Activated T-cell treated with anti-CD3 and anti-CD28 coated beads, Interleukin-2, amount 50 U/mL, for 1 hour (primary cell): ENCODE measurements around the gene ADAMTSL1.

ENCODE experiments used
- DNase-seq: peaks from one replicate; pipeline ENCODE4 v3.0.0-alpha.2; 2020

Gene ADAMTSL1

DNA sequence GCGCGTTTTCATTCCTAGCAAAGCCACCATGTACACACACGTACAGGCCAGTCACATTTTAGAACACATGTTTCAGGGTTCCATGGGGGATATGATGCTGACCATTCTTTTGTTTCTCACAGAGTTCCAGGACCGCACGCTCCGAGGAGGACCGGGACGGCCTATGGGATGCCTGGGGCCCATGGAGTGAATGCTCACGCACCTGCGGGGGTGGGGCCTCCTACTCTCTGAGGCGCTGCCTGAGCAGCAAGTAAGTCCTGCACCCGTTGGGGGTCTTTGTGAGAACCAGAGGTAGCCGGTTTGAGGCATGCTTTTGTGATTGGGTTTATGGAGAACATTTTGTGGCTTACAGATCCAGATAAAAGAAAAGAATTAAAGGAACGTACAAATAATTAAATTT is 30.8 kb downstream of the ADAMTSL1 start:
- no peak for DNase-seq

DNA sequence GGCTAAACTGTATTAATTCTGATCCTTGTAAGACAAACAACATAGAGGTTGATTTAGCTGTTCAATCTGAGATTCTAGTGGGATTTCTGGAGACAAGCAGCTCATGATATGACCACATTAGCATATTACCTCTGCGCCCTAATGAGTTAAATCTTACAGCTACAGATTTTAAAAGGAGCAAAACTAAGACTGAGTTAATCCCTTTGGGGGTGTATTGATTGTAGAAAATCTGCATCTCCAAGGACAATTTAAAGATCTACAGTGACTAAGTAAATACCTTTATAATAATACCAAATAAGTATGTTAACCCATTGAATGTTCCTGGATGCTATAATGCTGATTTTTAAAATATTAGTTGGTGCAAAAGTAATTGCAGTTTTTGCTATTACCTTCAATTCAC is 33.2 kb downstream of the ADAMTSL1 start:
- DNase-seq: no peak

DNA sequence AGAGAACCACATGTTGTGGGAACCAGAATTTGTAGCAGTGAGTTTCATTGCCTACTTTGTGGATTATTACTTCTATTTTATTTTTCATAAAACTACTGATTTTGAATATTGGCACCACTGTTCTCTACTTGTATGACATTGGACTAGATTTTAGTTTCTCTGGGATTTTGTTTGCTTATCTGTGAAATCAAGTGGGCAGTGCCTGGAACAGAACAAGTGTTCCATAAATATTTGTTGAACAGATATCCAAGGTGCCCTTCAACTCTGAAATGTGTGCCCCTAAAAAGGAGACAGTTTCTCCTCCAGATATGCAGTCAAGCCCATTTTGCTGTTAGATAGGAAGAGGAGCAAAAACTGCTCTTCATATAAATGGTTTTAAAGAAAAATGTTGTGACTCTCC is 42.6 kb downstream of the ADAMTSL1 start:
- no peak for DNase-seq

DNA sequence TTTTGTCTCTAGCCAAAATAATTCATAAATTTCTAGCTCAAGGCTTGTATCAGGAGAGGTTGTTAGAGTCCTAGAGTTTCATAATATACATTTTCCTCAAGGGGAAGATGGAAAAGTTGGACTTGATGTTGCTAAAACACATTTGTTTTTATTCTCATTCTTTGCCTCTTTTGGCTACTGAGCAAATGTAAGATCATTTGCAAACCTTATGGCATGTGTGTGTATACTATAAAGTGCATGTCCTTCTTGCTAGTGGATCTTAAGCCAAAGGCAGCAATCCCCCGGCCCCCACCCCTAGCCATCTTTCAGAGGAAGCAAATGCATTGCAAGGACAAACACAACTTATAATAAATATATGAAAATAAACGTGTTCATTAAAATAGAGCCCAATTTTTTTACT is 43.0 kb downstream of the ADAMTSL1 start:
- DNase-seq: no peak

DNA sequence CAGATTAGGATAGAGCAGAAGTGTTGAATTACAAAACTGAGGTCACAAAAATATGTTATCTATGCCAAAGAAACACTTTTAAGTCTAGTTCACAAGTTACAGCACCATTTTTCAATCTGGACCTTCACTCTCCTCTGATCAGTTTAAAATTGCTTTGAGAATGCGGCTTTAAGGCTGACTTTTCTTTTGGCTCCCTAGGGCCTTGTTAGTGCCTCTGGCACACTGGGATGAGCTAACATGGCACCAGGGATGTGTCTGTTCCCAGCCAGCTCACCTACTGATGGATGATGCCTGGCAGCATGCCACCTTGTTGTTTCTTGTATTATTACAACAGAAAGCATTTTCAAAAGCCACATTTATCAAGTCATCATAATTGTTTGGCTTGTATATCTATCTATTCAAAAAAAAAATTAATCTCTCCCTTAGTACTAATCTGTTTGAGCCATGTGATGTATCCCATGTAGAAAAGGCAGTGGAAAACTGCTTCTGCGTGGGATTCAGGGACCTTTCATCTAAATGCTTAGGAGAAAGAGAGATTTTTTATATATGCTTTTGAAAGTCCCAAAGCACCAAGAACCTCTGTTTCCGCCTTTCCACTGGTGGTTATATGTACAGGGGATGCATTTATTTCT is 46.6 kb downstream of the ADAMTSL1 start:
- no peak for DNase-seq

DNA sequence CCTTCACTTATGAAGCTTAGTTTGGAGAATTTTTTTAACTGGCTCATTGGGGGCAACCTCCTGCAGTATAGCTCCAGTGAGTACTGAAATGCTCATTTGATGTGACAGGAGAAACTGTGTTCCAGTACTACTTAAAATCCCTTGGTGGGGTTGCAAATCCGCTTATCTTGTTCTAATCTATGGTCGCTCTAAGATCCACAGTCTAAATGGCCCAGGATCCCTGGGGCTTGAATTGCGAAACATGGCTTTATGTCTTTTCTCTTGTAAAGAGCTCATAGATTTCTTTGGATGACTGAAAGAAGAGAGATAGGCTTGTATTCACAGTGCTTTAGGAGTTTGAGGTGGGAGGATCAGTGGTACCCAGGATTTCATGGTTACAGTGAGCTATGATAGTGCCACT is 52.7 kb downstream of the ADAMTSL1 start:
- no peak for DNase-seq

DNA sequence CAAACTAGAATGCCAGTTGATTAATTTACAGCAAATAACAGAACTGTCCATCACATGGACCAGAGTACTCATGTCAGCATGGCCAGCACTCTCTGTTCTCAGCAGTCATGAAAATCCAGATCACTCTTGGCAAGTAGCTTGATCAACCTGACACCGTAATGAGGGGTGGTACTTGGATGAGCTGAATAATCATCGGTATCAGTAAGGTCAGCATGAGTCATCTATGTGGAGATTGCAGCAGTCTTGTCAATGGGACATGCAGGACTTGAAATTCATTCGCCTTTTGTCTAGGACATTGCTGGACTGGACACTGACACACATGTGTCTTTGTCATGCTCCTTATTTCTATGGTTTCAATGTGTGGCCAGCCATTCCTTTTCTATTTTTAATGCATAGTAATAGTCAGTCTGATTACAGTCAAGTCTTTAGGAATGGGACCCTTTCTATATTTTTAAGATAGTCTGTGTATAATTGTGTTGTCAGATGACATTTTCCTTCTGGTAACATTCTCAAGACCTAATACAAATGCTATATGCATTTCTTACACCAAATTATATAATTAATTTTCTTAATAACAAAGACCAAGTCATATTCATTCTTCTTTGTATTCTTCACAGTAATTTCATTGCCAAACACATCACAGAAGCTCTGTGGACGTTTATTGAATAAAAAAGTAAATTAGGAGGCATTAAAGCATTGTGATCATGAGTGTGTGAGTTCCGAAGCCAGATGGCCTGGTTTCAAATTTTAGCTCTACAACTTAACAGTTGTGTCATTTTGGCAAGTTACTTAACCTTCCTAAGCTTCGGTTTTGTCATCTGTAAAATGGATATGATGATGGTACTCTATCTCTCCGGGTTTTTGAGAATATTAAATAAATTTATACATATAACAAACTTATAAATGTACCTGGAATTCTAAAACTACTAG is 57.4 kb downstream of the ADAMTSL1 start:
- no peak for DNase-seq

DNA sequence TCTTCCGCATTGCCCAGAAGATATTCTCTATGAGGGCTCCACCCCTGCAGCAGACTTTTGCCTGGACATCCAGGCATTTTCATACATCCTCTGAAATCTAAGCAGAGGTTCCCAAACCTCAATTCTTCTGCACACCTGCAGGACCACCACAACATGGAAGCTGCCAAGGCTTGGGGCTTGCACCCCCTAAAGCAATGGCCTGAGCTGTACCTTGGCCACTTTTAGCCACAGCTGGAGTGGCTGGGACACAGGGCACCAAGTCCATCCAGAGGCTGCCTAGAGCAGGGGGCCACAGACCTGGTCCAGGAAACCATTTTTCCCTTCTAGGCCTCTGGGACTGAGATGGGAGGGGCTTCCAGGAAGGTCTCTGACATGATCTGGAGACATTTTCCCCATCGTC is 60.7 kb downstream of the ADAMTSL1 start:
- no peak for DNase-seq

DNA sequence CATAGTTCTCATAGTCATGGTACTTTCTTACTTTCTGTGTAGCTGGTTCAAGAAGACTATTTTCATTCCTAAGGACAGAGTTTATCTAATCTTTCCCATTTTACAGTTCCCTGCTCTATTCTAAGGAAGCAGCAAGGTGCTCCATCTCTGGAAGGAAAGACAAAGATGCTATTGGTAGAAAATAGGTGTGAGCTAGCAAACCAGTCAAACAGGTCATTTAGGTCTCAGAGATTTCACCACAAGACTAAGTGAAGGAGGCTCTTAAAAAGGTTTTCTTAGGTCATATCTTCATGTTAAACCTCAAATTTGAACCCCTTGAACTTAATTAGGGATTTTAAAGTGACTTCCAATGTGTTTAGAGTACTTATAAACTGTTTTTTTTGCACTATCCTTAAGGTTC is 62.6 kb downstream of the ADAMTSL1 start:
- no peak for DNase-seq

DNA sequence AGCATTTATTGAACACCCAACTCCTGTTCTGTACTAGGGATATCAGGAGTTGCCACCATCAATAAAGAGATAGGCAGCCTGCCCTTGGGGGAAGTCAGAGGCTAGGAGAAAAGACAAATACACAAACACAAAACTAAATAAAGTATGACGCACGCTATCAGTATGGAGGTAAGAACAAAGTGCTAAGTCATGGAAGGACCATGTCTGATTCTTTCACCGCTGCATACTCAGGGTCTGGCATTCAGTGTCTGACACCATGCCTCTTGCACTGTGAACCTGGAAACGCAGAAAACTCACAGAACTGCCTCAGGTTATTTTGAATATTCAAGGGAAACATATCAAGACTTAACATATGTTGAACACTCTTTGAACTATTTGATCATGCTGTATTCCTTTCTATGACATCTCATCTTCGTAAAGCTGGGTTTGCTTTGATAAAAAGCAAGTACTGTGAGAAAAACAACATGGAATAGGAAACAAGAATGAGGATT is 65.3 kb downstream of the ADAMTSL1 start:
- no peak for DNase-seq

DNA sequence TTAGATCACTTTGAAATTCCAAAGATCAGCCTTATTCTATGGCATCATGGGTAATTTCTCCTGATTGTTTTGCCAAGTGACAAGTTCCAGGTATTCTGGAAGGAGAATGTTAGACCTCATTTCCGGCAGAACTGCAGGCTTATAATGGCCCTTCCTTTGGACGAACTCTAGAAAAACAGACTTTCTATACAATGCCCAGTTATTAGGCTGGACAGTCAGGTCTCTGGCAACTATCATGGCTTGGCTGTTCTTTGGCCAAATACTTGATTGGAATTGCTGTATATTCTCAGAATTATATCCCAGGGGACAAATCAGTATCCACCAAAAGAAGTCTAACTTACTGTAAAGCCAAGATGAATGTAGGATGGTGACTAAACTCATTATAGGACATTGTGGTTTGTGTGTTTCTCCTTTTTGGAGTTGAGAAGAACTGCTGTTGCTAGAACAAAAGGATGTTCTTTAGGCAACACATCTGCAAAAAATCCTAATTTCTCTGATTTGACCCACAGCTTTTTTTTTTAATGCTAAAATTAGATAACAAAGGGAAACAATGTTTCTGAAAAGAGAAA is 69.0 kb downstream of the ADAMTSL1 start:
- no peak for DNase-seq

DNA sequence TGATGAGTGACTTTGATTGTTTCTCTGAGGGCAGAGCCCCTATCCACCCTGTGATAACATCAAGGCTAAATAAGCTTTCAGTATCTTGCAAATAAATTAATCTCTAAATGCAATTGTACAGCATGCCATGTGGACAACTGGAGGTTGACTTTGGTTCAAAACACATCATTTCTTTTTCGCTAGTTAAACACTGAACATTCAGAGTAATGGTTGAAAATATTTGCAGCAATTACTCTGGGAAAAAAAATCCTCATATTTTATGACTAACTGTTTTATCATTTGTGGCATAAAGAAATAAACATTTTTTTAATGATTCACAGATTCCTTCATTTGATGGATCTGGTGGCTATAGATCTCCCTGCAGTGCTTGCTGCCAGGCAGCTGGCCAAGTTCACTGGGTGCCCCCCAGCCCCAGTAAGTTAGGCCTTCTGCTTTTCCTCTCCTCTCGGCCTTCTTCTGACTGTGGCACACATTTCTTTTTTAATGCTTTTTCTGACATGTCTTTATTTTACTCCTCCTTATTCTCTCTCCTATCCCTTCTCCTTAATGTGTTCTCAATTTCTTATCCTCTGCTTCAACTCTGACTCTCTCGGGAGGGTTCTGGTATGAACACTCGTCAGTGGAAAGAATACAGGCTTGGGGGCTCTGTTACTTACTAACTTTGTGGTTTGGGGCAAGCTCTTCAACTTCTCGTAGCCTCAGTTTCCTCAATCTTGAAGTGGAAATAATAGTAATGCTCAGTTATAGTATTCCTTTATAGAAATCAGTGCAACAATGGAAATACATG is 69.6 kb downstream of the ADAMTSL1 start:
- DNase-seq: no peak

DNA sequence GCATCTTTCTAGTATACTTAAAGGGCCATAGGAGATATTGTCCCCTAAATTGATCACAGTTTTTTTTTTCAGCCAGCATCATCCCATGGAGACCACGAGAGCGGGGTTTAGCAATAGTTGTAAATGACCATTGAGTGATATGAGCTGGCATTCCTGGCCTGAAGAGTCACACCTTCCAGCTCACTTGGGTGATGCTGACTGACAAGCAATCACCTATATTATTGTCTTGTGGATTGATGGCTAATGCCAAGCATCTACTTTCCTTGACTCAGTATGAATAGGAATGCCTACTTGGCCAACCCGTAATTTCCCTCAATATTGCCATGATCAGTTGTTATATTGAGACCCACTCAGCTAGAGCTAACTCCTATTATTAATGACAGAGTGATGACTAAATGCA is 70.5 kb downstream of the ADAMTSL1 start:
- no peak for DNase-seq

DNA sequence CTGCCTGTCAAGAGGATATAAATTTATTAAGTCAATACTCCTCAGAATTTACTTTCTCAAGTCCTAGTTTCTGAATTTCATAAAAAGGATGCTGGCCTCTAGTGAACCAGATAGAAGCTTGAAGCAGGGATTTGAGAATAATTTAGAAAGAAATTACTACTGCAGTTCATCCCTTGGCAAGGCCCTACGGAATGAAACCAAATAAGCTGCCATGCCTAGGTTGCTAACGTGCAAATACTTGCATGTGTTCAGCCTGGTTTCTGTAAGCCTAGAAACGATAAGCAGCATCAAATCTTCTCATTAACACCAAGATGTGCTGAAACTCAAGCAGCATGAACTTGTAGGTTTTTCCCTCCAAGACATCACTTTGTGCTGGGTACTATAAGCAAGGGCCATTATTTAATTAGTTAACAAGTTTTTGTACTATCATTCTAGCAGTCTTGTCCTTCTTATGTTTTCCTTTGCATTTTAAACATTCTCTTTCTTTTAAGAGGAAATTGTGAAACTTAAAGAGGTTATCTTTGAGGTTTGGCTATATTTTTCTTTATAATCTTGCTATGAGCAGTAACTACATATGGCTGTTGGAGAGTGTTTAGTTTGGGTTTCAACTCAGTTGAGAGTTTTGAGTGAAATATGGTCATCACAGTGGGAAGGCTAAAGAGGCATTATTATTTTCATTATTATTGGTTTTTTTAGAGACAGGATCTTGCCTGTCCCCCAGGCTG is 71.8 kb downstream of the ADAMTSL1 start:
- no peak for DNase-seq

DNA sequence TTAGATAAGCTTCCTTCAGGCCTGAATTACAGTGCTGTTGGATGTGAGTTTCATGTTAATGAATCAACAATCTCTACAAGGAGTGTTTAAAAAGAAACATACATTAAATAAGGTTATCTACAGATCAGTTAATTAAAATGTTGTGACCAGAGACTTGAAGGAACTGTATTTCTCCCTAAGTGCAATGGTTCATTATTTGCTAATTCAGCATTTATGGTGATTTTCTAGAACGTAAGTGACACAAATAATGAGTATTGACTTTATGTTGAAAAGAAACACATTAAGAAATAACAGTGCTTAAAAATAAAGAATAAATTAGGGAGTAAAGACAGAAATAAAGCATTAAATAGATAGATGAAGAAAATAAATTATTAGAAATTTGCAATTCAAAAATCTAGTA is 74.5 kb downstream of the ADAMTSL1 start:
- DNase-seq: no peak

DNA sequence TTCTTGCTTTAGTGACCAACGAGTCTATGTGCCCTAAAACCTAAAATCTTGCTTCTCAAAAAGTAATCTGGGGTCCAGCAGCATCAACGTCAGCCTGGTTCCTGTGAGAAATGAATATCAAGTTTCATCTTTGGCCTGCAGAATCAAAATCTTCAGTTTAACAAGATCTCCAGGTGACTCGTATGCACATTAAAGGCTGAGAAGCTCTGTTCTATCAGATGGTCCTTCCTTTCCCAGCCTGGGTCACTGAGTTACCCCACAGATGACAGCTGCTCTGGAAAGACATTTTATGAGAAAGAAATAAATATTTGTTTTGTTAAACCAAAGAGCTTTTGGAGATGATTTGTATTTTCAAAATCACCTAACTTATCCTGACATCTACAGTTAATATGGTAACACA is 75.8 kb downstream of the ADAMTSL1 start:
- DNase-seq: no peak

DNA sequence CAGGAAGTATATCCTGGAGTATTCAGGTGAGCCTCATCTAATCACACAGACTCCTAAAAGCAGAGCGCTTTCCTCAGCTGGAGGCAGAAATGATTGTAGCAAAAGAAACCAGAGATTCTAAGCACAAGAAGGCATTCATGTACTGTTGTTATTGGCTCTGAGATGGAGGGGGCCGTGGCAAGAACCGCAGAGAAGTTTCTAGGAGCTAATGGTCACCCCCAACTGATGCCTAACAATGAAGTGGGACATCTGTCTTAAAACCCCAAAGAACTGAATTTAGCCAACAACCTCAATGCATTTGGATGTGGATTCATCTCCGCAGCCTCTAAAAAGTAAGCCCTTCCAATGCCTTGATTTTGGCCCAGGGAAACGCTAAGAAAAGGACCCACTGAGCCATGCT is 76.3 kb downstream of the ADAMTSL1 start:
- no peak for DNase-seq

DNA sequence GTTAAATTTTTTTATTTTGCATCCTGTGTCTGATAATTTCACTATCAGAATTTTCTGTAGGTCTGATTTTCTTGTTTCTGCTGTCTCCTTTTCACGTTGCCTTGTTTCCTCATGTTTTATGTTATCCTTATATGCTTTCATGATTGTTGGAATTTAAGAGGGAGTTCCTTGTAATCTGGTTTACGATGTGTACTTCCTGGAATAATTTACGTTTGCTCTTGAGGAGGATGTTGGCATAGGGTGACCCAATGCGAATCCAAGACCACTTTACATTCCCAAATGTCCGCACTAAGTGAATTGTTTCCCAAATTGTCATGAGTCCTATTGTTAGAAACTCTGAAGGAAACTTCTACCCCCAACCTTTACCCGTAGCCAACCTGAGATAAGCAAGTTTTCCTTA is 80.3 kb downstream of the ADAMTSL1 start:
- DNase-seq: no peak

DNA sequence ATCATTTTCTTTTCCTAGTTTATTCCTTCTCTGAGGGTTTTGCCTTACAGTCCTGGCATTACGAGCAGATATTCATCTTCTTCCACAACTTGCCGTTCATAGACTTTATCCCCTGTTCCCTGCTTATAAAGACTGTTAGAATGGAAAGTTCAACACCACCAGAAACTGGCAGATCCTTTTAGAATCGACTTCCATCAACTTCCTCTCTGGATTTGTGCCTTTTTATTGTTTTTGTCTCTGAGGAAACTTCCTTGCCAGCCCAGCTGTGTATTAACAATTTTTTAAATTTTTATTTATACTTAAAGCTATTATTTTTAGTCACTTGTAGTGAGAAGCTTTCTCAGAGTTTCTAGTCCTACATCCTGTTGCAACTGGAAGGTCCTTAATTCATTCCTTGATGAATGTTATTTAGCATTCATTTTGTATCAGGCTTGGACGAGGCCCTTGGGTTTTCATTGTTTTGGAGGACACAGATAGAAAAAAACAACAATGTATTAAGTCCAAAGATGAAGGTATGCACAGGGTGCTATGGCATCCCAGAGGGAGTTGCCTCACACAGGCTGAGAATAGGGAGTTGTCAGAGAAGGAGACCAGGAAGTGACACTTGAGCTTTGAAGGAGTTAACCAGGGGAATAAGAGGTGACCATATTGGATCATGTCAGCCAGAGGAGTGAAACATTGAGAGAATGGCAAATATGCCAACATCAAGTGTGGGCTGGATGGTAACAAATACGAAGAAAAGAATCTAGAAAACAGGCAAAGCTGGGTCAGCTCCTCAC is 81.3 kb downstream of the ADAMTSL1 start:
- DNase-seq: no peak

DNA sequence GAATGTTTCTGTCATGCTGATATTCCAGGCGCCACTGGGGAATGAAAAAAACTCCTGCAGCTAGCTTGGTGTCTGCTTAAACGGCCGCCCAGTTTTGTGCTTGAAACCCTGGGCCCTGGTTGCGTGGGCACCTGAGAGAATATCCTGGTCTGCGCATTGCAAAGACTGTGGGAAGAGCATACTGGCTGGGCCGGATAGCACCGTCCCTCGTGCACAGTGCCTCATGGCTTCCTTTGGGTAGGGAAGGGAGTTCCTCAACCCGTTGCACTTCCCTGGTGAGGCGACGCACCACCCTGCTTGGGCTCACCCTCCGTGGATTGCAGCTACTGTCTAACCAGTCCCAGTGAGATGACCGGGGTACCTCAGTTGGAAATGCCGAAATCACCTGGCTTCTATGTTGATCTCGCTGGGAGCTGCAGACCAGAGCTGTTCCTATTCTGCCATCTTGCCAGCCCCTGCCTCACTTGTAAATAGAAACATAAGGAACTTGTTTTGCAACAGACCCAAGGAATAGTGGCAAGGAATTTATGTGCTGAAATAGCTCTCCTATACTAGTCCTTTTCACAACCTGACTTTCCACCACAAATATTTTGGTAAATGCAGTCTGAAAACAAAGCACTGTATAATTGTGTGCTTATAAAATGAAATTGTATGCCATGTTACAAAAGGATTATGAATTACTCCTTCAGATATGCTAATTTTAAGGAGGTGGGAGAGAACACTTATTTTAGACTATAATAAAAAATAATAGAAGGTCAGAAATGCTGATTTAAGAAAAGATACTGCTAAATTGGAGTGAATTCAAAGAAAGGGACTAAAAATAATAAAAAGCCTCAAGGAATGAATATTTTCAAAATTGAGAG is 90.3 kb downstream of the ADAMTSL1 start:
- no peak for DNase-seq

DNA sequence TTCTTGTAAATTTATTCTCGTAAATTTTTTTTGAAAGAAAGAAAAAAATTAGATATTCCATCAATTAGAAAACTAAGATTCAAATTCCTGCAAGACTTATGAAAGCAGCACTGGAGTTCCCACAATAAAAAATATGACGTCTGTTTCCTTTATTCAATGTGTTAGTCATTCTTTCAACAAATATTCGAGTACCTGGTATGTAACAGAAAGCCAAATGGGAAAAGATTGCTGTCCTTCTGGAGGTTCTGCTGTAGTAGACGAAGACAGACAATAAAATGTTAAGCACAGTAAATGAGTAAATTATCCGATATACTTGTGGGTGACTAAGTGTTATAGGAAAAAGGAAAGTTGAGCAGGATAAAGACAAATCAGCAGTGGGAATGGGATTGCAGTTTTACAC is 92.2 kb downstream of the ADAMTSL1 start:
- no peak for DNase-seq
